ENCODE data around the gene KRTAP5-6.

Gene KRTAP5-6

GRCh38 chr11:1734641-1735081, 37.7 kb downstream of the KRTAP5-6 start:
- DNase-seq: no peak

GRCh38 chr11:1735271-1735670, 38.3 kb downstream of the KRTAP5-6 start:
- no peak for DNase-seq

- no peak for DNase-seq
Measured at GRCh38 chr11:1736447-1736992, 39.5 kb downstream of the KRTAP5-6 start.

- DNase-seq: no peak
Measured at GRCh38 chr11:1737080-1737757, 40.2 kb downstream of the KRTAP5-6 start.

- DNase-seq: no peak
Measured at GRCh38 chr11:1738380-1738779, 41.4 kb downstream of the KRTAP5-6 start.

- DNase-seq: no peak
Measured at GRCh38 chr11:1739576-1739975, 42.6 kb downstream of the KRTAP5-6 start.

- no peak for DNase-seq
Measured at GRCh38 chr11:1740786-1741530, 44.0 kb downstream of the KRTAP5-6 start.

- no peak for DNase-seq
Measured at GRCh38 chr11:1741741-1742140, 44.7 kb downstream of the KRTAP5-6 start.

- DNase-seq: no peak
Measured at GRCh38 chr11:1742371-1742770, 45.4 kb downstream of the KRTAP5-6 start.

GRCh38 chr11:1742869-1743584, 46.0 kb downstream of the KRTAP5-6 start:
- DNase-seq: no peak

GRCh38 chr11:1743585-1744136, 46.7 kb downstream of the KRTAP5-6 start:
- DNase-seq: no peak

GRCh38 chr11:1744137-1744886, 47.3 kb downstream of the KRTAP5-6 start:
- no peak for DNase-seq

- DNase-seq: no peak
Measured at GRCh38 chr11:1744891-1745700, 48.1 kb downstream of the KRTAP5-6 start.

- no peak for DNase-seq
Measured at GRCh38 chr11:1745701-1746320, 48.8 kb downstream of the KRTAP5-6 start.

- no peak for DNase-seq
Measured at GRCh38 chr11:1746511-1746931, 49.5 kb downstream of the KRTAP5-6 start.

- DNase-seq: no peak
Measured at GRCh38 chr11:1746956-1747752, 50.2 kb downstream of the KRTAP5-6 start.

Measured in DMS53 (cell line).